A549 (cell line): ENCODE measurements around the gene RHOF.

Experiments
- CTCF ChIP-seq: fragments of >200 bp; sonication (Bioruptor Twin); formaldehyde crosslinking; IDR thresholded peaks from 3 replicates; pipeline ENCODE4 v1.5.1; 2016
- EHMT2 ChIP-seq: fragments of 200-600 bp; sonication (generic); IDR thresholded peaks from 2 replicates; pipeline ENCODE4 v1.6.1; 2016; ENCODE audit warnings: antibody characterized with exemption, low read depth, mild to moderate bottlenecking, moderate library complexity
- ELK1 ChIP-seq: fragments of 150-350 bp; IDR thresholded peaks from 2 replicates; pipeline ENCODE4 v1.6.1; 2014; ENCODE audit warnings: low read depth, mild to moderate bottlenecking, low read length
- EP300 ChIP-seq, 2 experiments: fragments of >200 bp; sonication (Bioruptor Twin); formaldehyde crosslinking; IDR thresholded peaks; 2 replicates in 1 of 2; 3 replicates in 1 of 2; pipeline ENCODE4 v1.6.1; 2016 to 2017
- KDM1A ChIP-seq: fragments of 200-600 bp; sonication (generic); IDR thresholded peaks from 2 replicates; pipeline ENCODE4 v1.6.1; 2016; ENCODE audit warnings: low read depth, mild to moderate bottlenecking
- MAX ChIP-seq: IDR thresholded peaks from 2 replicates; pipeline ENCODE4 v1.6.1; 2012
- NR3C1 ChIP-seq: fragments of >200 bp; sonication (Bioruptor Twin); formaldehyde crosslinking; IDR thresholded peaks from 3 replicates; pipeline ENCODE4 v1.6.1; 2017
- POLR2A ChIP-seq: IDR thresholded peaks from 2 replicates; pipeline ENCODE4 v1.6.1; 2012; ENCODE audit warnings: mild to moderate bottlenecking, low read length
- RAD21 ChIP-seq, 2 experiments: fragments of >200 bp in 1 of 2; sonication (Bioruptor Twin) in 1 of 2; formaldehyde crosslinking in 1 of 2; IDR thresholded peaks in 1 of 2; conservative IDR thresholded peaks in 1 of 2; 2 replicates in 1 of 2; 3 replicates in 1 of 2; pipeline ENCODE4 v1.6.1; 2012 to 2018; ENCODE audit warnings: inconsistent platforms in 1 of 2
- REST ChIP-seq: fragments of 200-600 bp; sonication (generic); IDR thresholded peaks from 2 replicates; pipeline ENCODE4 v1.6.1; 2016; ENCODE audit warnings: antibody characterized with exemption, mild to moderate bottlenecking, moderate library complexity
- SREBF2 ChIP-seq: fragments of 450-650 bp; IDR thresholded peaks from 2 replicates; pipeline ENCODE4 v1.6.1; 2014; ENCODE audit warnings: mild to moderate bottlenecking, moderate library complexity
- TP53 ChIP-seq: fragments of 250-450 bp; sonication (Bioruptor Pico); IDR thresholded peaks from 2 replicates; pipeline ENCODE4 v1.5.0; 2021; ENCODE audit warnings: mild to moderate bottlenecking, moderate library complexity
- ZFP36 ChIP-seq: fragments of 450-650 bp; IDR thresholded peaks from 2 replicates; pipeline ENCODE4 v1.6.1; 2014; ENCODE audit warnings: borderline replicate concordance; ENCODE audit not compliant: partially characterized antibody

GRCh38 chr12:121808623-121809022 lies 15.1 kb upstream of the RHOF start:
- TF ChIP-seq EHMT2: no peak
- no peak for TF ChIP-seq MAX
- no peak for TF ChIP-seq CTCF
- TF ChIP-seq NR3C1: no peak
- no peak for TF ChIP-seq POLR2A
- no peak for TF ChIP-seq TP53 (CRISPR knock-in tag)
- no peak for TF ChIP-seq RAD21 (conservative IDR thresholded peaks at IDR 0.05 in 1 of 2, IDR thresholded peaks at IDR 0.05 in 1 of 2)
- no peak for TF ChIP-seq ELK1
- no peak for TF ChIP-seq KDM1A
- no peak for TF ChIP-seq SREBF2
- no peak for TF ChIP-seq EP300 (IDR thresholded peaks at IDR 0.05)
- no peak for TF ChIP-seq REST
- no peak for TF ChIP-seq ZFP36
